Smooth muscle cell (in vitro differentiated cells): ENCODE results near the gene RCN1. TPM values are rescaled to one million over a fixed set of nuclear protein-coding genes. Genes with fewer than 3 reads are reported as not detected.

Experiments
- DNase-seq: peaks from one replicate; lab custom pipeline; 2025; ENCODE audit not compliant: unreplicated experiment; lab: John Stamatoyannopoulos, UW
- H2AFZ ChIP-seq: fragments of 200-600 bp; sonication (generic); 2 replicates; pipeline ENCODE4 v1.6.0; 2016; ENCODE audit warnings: antibody characterized with exemption, low read depth, mild to moderate bottlenecking
- H3F3A ChIP-seq: fragments of 200-600 bp; sonication (generic); 2 replicates; pipeline ENCODE4 v1.6.0; 2017; ENCODE audit warnings: antibody characterized with exemption, low read depth
- H3K27ac ChIP-seq: fragments of 200-600 bp; sonication (generic); 2 replicates; pipeline ENCODE4 v1.5.1; 2016; ENCODE audit warnings: low read depth, mild to moderate bottlenecking
- H3K27me3 ChIP-seq: fragments of 200-600 bp; sonication (generic); 2 replicates; pipeline ENCODE4 v1.6.1; 2016; ENCODE audit warnings: low read depth, mild to moderate bottlenecking
- H3K36me3 ChIP-seq: fragments of 200-600 bp; sonication (generic); 2 replicates; pipeline ENCODE4 v1.5.1; 2016; ENCODE audit warnings: low read depth
- H3K4me1 ChIP-seq: fragments of 200-600 bp; sonication (generic); 2 replicates; pipeline ENCODE4 v1.5.1; 2016; ENCODE audit warnings: low read depth
- H3K4me2 ChIP-seq: fragments of 200-600 bp; sonication (generic); 2 replicates; pipeline ENCODE4 v1.6.0; 2016; ENCODE audit warnings: mild to moderate bottlenecking
- H3K4me3 ChIP-seq: fragments of 200-600 bp; sonication (generic); 2 replicates; pipeline ENCODE4 v1.5.1; 2016; ENCODE audit warnings: mild to moderate bottlenecking
- H3K79me2 ChIP-seq: fragments of 200-600 bp; sonication (generic); 2 replicates; pipeline ENCODE4 v1.6.0; 2016; ENCODE audit warnings: low read depth, mild to moderate bottlenecking
- H3K9ac ChIP-seq: fragments of 200-600 bp; sonication (generic); 2 replicates; pipeline ENCODE4 v1.6.0; 2016; ENCODE audit warnings: low read depth
- H3K9me3 ChIP-seq: fragments of 200-600 bp; sonication (generic); replicated peaks from 2 replicates; pipeline ENCODE4 v1.5.1; 2016; ENCODE audit warnings: low read depth
- H4K20me1 ChIP-seq: fragments of 200-600 bp; sonication (generic); 2 replicates; pipeline ENCODE4 v1.6.0; 2016; ENCODE audit warnings: low read depth
- WGBS: methylation state at CpG from one replicate; pipeline ENCODE4 v1.1.7; 2016; ENCODE audit warnings: low lambda C conversion rate; 5-methylcytosine and 5-hydroxymethylcytosine counted together
- polyA plus RNA-seq: library from polyadenylated mRNA; unstranded; fragments of >200 nt; fragmentation: Nextera tagmentation; extraction: Ambion mirVana; gene quantifications from 2 replicates; pipeline ENCODE4 v1.2.1, GENCODE V29; 2016
- total RNA-seq: library from RNA; depleted of rRNA; stranded (reverse); fragments of >200 nt; gene quantifications from 2 replicates; pipeline ENCODE4 v1.2.3, GENCODE V29; 2014
- TF ChIP-seq, protein P1 (sequence below): fragments of 200-600 bp; sonication (generic); IDR thresholded peaks from 2 replicates; pipeline ENCODE4 v1.5.1; 2017; ENCODE audit warnings: borderline replicate concordance, mild to moderate bottlenecking, antibody characterized with exemption; ENCODE audit not compliant: insufficient read depth, poor library complexity, severe bottlenecking

RCN1 gene
- total and polyA plus RNA-seq, 2 experiments from 2014 or later: 244 to 372 TPM

DNA sequence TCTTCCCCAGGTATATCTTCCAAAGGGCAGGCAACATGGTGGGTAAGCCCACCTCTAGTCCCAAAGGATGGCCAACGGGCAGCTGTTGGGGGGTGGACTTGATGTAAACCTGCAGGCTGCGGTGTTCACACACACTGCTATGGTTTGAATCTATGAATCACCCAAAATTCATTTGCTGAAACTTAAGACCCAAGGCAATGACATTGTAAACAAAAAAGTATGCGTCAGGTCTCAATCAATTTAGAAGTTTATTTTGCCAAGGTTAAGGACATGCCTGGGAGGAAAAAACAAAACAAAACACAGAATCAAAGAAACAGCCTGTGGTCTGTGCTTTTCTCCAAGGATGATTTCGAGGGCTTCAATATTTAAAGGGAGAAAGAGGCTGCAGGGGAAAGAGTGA, 18.3 kb downstream of the RCN1 start:
- TF ChIP-seq, protein P1, sequence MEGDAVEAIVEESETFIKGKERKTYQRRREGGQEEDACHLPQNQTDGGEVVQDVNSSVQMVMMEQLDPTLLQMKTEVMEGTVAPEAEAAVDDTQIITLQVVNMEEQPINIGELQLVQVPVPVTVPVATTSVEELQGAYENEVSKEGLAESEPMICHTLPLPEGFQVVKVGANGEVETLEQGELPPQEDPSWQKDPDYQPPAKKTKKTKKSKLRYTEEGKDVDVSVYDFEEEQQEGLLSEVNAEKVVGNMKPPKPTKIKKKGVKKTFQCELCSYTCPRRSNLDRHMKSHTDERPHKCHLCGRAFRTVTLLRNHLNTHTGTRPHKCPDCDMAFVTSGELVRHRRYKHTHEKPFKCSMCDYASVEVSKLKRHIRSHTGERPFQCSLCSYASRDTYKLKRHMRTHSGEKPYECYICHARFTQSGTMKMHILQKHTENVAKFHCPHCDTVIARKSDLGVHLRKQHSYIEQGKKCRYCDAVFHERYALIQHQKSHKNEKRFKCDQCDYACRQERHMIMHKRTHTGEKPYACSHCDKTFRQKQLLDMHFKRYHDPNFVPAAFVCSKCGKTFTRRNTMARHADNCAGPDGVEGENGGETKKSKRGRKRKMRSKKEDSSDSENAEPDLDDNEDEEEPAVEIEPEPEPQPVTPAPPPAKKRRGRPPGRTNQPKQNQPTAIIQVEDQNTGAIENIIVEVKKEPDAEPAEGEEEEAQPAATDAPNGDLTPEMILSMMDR: no peak
- H3K9me3 ChIP-seq: no peaks in the 10 kb centered on the region
- peaks cover under 1% of the 10 kb centered on the region for H3K36me3 ChIP-seq
- no peak overlapping the region for H3K9ac ChIP-seq
- no peak overlapping the region for H3K4me3 ChIP-seq
- no peak overlapping the region for H3K27ac ChIP-seq
- H3K4me1 ChIP-seq: no peaks in the 10 kb centered on the region
- 75% methylated on average over 4 of the region's 4 CpGs for WGBS
- no peaks in the 10 kb centered on the region for H4K20me1 ChIP-seq
- H3K4me2 ChIP-seq: no peak overlapping the region
- H2AFZ ChIP-seq: no peak overlapping the region
- no peak for DNase-seq
- no peaks in the 10 kb centered on the region for H3K79me2 ChIP-seq
- H3K27me3 ChIP-seq: no peaks in the 10 kb centered on the region
- peaks cover 8% of the 10 kb centered on the region for H3F3A ChIP-seq

DNA sequence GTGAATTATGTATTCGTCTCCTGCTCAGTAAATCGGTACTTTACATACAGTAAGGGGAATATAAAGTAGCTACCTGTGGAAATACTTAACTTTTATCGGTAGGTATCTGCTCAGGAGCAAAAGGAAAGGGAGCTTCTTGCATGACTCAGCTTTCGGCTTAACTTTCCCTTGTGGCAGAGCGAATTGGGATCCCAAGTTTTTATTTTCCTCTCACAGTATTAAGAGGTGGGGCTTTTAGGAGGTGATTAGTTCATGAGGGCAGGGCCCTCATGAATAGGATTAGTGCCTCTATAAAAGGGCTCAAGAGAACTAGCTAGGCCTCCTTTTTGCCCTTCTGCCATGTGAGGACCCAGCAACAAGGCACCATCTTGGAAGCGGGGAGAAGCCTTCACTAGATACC, 18.7 kb downstream of the RCN1 start:
- H3K4me2 ChIP-seq: no peak overlapping the region

DNA sequence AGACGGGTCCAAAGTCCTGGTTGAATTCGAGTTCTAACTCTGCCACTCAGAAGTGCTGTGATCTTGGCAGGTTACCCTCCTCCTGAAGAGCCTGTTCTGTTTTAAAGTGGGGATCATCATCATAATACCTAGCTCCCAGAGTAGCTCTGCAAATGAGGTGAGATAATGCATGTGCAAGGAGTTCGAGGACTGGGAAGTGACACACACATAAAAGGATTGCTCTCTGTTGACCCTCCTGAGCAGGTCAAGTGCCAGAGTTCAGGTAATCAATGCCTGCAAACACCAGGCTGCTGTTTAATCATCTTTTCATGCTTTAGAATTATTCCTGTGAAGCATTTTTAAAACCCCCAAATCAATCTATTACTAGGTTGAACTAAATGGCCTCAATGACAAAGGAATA, 19.9 kb downstream of the RCN1 start:
- DNase-seq: no peak
- TF ChIP-seq, protein P1: no peak
- Histone ChIP-seq H3K27me3 (no peaks in the 10 kb centered on the region), H3K4me2 (no peak overlapping the region), H3K9me3 (no peaks in the 10 kb centered on the region), H4K20me1 (no peaks in the 10 kb centered on the region), H3K4me1 (no peaks in the 10 kb centered on the region), H3F3A (peaks cover 8% of the 10 kb centered on the region), H3K4me3 (no peak overlapping the region), H2AFZ (no peak overlapping the region), H3K36me3 (no peaks in the 10 kb centered on the region), H3K27ac (no peak overlapping the region), H3K9ac (no peak overlapping the region), H3K79me2 (no peaks in the 10 kb centered on the region)
- 80% methylated on average over 3 of the region's 3 CpGs for WGBS

More for the DNA sequence above, 18.7 kb downstream of the RCN1 start:
- no peaks in the 10 kb centered on the region for H3K79me2 ChIP-seq
- DNase-seq: no peak
- no peak overlapping the region for H3K9ac ChIP-seq
- no peak overlapping the region for H3K4me3 ChIP-seq
- 86% methylated on average over 6 of the region's 6 CpGs for WGBS
- no peaks in the 10 kb centered on the region for H3K27me3 ChIP-seq
- H3K4me1 ChIP-seq: no peaks in the 10 kb centered on the region
- H3K27ac ChIP-seq: no peak overlapping the region
- H3K36me3 ChIP-seq: no peaks in the 10 kb centered on the region
- no peaks in the 10 kb centered on the region for H3K9me3 ChIP-seq
- peaks cover 8% of the 10 kb centered on the region for H3F3A ChIP-seq
- H2AFZ ChIP-seq: no peak overlapping the region
- TF ChIP-seq, protein P1: no peak
- H4K20me1 ChIP-seq: no peaks in the 10 kb centered on the region

DNA sequence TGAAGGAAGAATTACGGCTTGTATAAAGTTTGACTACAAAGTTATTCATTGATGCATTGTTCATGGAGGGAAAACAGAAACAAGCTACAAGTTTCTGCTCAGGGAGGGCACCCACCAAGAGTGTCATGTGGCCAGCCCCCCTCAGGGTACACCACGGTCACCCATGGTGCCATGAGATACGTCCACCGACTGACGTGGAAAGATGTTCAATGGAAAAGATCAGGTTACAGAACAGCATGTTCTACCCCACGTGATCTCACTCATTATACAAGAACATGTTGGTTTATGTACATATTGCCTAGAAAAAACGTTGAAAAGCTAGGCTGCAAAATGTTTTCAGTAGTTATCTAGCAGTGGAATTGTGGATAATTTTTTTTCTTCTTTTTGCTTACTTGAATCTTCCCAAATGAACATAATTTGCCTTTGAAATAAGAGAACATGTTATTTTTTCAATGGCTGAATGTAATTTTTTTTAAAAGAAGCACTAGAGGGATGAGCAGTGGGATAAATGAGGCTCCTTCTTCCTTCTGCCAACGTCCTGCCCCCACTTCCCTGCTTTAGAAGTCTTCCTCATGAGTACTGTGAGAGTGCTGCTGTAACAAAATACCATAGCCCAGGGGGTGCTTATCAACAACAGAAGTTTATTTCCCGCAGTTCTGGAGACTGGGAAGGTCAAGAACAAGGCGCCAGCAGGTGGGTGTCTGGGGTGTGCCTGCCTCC, 22.5 kb downstream of the RCN1 start:
- WGBS: 64% methylated on average over 10 of the region's 10 CpGs

More for the DNA sequence above, 22.5 kb downstream of the RCN1 start:
- Histone ChIP-seq H3K27ac (no peak overlapping the region), H3K9ac (no peak overlapping the region), H3K4me2 (no peak overlapping the region), H3K9me3 (no peaks in the 10 kb centered on the region), H2AFZ (no peak overlapping the region), H3K36me3 (no peaks in the 10 kb centered on the region), H3K79me2 (no peaks in the 10 kb centered on the region), H3F3A (peaks cover 3% of the 10 kb centered on the region), H3K4me3 (no peak overlapping the region), H3K4me1 (no peaks in the 10 kb centered on the region), H4K20me1 (no peaks in the 10 kb centered on the region), H3K27me3 (no peaks in the 10 kb centered on the region)
- TF ChIP-seq, protein P1: no peak
- no peak for DNase-seq
